ENCODE results near the gene PLCL2.
A peak's percentile ranks its signal among the peaks of the same experiment; 100 is the strongest.

The PLCL2 gene

DNA sequence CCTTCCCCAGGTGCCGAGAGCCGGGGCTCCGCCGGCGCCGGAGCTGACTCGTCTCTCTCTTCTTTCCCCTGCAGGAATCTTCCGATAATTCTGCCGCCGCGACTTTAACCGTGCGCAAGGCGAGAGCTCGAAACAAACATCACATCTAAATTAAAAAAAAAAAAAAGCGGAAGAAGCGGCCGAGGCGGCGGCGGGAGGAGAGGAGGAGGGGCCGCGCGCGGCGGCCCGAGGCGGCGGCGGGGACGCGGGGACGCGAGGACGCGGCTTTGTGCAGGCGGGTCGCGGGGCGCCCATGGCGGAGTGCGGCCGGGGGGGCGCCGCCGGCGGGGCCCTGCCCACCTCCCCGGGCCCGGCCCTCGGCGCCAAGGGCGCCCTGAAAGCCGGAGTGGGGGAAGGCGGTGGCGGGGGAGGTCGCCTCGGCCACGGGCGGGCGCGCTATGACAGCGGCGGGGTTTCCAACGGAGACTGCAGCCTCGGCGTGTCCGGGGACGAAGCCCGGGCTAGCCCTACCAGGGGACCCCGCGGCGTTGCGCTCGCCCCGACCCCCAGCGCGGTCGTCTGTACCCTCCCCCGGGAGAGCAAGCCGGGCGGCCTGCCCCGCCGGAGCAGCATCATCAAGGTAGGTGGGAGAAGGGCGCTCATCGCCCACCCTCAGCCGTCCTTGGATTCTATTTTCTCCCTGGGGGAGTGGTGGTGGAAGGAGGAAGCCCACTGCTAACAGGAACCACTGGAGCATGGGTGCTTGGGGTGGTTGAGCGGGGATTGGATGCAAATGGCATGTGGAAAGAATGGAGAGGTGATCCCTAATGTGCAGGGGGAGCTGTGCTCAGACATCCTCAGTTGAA is at the start of gene PLCL2:
Gene PLCL2 (plus strand): TSS at position 208 of the 845 bp plus-strand sequence. CDS start 85 bp downstream, at position 293.
- DNase-seq (ENCODE audit: low read depth), result no peak

DNA sequence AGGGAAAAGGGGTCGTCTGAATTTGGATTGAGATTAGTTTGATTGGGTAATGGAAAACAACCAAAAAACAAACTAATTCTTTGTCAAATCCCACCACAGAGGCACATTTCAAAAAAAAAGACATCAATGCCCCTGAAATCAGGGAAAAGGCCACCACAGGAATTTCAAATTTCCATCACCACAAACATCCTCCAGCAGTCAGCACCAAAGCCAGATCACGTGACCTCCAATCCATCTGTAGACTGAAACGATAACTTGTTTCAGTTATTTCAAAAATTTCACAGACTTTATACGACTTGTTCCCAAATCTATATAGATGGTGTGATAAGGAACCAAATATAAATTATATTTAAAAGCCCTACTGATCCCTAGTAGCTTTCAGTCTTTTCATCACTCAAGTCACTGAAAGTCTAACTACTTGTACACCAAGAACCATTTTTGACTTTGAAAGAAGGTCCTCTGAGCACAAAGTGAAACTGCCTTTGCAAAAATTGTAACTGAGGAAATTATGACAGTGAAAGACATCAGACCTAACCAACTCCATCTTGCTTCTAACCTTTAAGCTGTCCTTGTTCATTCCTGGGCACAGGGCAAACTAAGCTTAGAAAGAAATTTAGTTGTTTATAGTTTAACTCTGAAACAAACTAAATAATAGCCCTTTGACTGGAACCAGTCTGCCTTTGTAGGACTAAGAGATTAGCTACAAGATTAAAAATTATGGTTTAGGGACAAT is 48.1 kb upstream of the PLCL2 start:
- no peak for DNase-seq (ENCODE audit: low read depth)

DNA sequence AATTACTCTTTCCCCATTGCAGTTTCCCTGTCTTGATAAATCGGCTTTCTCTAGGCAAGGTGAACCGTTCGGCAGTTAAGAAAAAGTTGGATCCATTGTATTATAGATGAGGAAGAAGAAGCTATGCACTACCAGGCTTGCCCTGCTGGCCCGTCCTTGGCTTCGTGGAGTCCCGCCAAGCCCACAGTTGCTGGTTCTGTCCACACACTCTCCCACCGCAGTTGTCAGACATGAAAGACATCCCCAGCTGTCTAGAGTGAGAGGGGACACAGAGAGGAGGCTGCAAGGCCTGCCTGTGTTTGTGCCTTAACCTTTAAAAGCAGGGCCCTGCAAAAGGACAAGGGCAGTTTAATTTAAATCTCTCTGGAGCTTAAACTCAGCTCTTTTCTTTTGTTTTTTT is 47.2 kb upstream of the PLCL2 start:
- no peak for DNase-seq (ENCODE audit: low read depth)

DNA sequence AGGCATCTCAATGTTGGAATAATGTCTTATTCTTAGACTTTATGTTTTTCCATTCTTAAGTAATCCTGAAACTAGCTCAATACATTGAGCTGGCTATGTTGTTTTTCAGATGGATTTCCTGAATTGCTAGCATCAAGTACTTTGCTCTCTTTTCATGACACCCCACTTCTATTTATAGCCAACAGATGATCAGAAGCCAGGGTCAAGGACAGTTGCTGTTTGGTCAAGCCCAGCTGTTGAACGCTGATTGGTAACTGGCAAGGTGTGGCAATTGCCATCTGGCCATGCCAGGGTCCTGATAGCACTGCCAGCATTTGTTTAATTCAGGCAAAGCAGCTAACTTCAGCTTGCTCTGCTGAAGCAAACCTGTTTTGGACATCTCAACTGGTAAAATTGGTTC is 46.2 kb upstream of the PLCL2 start:
- DNase-seq (ENCODE audit: low read depth), result no peak

DNA sequence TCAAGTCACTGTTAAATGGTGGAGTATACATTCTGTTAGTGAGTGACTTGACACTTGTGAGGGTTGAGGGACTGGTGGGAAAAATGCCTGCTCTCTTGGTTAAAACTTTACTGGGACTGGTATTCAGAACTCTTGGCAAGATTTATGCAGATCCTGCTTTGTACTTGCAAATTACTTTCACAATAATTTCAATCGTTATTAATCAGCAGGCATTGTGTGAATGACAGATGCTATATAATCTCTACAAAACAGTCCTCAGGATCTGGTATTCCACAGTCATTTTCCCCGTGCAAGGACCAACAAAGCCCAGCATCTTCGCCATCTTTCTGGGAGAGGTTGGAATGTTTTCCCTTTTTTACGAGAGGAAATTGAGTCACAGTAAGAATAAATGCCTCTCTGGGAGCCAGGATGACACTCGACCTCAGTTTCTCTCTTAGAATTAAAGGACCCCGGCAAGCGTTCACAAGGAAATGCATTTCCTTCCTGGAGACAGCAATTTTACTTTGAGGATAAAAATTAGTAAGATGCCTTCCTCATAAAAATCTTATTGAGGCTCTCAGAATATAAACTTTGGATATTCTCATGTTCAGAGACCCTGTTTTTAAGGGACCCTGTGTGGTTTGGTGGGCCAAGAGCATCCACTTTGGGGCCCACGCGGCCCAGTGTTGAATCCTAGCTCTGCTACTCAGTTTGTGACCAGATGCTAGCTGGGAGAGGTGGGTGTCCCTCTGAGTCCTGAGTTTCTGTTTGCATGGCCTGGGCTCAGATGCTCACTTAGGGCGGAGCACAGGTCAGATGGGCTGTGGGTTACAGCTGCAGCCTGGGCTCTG is 45.3 kb upstream of the PLCL2 start:
- no peak for DNase-seq (ENCODE audit: low read depth)

DNA sequence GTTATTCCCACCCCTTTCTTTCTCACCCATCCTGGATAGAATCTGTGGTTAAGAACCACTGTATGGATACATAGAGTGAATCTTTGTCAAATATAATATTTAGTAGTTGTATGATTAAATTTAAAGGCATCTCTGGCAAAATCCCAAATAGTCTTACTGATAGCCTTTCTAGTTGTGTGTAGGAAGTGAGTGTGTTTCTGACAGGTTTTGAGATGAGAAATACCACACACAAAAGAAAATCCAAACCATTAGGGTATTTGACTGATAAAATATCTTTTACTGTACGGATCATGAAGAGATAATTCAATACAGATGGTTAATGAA is 44.7 kb upstream of the PLCL2 start:
- no peak for DNase-seq (ENCODE audit: low read depth)

DNA sequence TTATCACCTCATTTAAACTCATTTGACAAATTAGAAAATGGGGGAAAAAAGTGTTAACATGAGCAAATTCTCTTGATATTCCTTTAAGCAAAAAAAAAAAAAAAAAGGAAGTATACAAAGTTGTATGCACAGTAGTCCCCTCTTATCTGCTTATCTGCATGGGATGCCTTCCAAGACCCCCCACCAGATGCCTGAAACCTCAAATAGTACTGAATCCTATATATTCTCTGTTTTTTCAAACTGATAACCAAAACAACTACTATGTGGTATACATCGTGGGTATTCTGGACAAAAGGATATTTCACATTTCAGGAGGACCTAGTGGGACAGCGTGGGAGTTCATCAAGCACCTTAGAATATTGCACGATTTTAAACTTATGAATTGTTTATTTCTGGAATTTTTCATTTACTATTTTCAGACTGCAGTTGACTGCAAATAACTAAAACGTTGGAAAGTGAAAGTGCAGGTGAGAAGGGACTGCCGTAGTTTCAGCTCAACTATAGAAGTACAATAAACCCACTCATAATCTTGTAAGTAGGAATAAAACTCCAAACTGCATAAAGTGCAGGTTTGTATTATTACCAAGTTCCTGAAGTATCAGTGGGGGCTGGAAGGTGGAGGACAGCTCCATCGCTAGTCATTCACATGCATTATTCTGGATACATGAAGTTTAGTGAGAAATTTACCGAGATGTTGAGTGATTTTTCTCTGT is 43.6 kb upstream of the PLCL2 start:
- no peak for DNase-seq (ENCODE audit: low read depth)

DNA sequence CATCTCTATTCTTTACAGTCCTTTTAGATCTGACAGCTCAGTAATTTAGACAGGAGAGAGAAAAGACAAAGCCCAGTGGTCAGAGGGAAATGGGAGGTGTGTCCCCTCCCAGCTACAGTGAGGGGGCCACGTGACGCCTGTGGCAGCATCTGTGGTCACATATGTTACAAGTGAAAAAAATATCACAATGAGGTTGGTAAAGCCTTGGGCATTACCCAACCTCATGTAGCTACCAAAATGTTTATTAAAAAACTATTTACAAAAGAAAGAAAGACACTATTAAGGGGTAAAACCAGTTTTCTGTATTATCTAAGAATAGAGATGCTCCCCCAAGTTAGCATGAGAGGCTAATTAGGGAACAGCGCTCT is 42.9 kb upstream of the PLCL2 start:
- no peak for DNase-seq (ENCODE audit: low read depth)

DNA sequence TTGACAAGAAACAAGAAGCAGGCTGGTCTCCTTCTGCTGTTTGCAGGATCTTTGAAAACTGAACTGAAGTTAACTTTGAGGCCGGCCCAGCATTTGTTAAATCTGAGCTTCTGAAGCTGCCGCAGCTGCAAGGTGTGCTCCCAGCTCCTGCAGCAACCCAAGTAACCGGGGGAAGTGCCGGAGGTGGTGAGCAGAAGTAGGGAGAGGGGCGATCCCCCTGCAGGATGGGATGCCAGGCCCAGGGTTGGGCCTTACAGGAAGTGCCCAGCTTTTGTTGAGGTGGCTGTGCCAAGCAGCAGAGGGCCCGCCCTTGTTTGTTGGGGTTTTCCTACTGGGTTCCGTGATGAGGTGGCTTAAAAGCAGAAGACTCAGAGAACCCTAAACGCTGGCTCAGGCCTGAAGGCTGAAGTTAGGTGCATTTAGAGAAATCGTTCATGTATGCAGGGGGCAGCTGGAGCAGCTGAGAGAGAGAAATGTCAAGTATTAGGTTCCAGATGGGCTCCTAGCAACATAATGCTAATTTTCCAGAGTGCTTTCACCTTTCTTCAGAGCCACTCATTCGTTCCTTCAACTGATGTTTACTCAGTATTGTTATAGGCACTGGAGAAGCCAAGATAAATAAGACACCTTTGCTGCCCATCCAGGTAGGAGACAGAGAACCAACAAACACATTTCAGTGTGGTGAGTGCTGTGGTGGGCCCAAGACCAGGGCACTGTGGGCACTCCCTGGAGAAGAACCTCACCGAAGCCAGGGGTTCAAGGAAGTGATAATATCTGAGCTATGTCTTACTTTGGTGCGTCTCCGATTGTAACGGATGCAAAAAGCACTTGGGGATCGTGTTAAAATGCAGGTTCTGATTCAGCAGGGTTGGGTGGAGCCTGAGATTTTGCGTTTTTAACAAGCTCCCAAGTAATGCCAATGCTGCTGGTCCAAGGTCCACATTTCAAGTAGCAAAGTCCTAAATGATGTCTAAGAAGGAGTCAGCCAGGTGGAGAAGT is 42.2 kb upstream of the PLCL2 start:
- no peak for DNase-seq (ENCODE audit: low read depth)

DNA sequence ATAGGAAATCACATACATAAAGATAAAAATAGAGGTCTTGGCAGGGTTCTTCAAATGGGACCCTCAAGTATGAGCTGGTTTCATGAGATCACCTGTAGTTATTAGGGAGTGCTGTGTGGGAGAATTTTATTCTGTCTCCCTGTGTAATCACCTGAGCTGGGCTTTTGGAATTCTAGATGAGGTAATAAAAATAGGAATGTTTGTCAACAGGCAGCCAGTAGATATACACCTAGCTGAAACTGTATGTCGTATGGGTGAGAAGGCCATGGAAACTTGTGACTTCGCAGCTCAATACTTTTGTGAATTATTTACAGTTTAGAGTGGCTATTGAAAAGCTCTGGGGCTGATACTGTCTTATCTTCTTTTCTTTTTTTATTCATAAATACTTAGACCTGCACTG is 40.5 kb upstream of the PLCL2 start:
- DNase-seq (ENCODE audit: low read depth), result no peak

DNA sequence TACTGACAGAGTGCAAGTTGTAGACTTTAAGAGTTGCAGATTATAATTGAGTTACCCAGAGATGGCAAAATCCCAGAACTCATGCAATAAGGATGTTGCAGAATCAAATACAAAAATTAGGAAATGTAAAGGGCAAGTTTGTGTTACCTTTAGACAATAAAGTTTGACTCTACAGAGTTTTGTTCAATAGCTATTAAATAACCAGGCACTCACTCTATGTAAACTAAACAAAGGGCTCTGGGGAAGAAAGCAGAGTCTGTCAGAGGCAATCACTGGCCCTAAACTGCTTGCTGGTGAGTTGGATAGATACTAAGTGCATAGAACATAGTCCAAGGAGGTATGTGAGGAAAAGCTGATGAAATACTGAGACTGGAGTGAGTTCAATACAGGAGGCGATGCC is 40.0 kb upstream of the PLCL2 start:
- DNase-seq (ENCODE audit: low read depth), result no peak

DNA sequence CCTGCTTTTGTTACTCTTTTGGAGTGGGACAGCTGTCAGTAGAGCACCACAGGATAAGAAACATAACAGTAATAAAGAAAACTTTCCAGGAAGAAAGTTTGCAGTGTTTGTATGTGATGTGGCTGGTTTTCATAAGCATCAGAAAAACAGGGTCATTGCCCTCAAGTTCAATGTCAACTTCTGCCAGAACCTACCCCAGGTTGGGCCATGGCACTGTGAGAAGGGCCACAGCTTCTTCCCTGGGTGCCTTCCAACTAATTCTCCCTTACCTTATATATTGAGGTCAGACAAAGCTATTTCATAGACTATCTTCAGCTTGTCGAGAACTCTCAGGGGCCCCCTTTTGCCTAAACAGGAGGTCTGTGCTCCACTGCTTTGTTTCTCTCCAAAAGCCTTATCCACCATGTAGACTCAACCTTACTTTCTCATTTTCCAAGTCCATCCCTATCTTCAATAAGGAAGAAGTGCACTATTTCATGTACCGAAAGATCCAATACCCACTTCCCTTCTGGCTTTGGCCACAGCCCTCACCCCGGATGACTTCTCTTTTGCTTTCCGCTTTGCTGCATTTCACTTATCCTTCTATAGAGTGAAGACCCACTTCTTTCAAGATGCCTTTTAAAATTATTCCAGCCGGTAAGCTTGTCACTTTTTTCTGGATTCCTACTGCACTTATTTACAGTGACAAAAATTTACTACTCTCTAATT is 38.2 kb upstream of the PLCL2 start:
- DNase-seq (ENCODE audit: low read depth), result no peak

DNA sequence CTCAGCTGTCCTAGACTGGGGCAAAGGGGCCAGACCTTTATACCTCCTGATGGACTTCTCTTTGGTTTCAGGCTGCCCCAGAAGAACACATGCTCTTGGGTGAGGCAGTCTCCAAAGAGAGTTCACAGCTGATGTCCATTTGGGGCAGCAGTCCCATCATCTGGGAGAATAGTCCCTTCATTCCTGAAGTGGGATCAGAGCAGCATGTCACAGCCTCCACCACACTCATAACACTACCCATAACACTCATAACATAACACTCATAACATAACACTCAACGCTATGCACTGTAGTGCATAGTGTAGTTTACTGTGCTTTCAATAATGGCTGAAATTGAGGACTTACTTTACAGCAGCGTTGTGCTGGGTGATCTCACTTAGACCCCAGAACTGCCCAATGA is 36.7 kb upstream of the PLCL2 start:
- DNase-seq (ENCODE audit: low read depth), result no peak

DNA sequence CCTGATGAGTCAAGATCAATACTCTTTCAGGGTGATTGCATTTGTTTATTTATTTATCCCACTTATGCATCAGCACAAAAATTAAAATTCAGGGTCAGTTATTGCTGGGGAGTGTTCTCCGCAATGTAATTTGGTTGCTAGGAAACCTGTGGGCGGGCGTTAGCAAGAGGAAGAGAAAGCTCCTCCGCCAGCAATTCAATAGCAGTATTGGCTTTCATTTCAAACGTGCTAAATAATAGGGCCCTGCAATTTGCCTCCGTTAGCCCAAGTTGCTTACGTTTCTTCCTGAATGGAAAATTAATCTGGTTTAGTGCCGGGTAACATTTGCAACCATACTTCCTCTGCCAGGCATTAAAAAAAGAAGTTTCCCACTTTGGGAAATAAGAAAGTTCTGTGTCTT is 35.5 kb upstream of the PLCL2 start:
- peak; percentile 33 for DNase-seq (ENCODE audit: low read depth)

DNA sequence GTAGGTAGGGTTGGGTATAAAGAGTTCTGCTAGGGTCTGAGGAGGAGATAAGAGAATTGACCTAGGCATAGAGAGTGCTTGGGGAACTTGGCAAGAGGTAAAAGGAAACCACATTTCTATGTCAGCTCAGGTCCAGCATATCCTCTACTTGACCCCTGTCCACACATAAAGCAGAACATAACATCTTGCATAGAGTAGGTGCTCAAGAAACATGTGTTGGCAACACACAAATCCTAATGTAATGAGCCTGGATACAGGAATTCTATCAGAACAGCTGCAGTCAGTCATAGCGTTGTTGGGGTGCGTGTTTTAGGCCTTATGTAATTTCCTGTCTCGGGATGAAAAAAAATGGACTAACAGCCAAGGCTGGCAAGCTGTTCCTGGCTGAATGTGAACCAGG is 35.0 kb upstream of the PLCL2 start:
- no peak for DNase-seq (ENCODE audit: low read depth)

DNA sequence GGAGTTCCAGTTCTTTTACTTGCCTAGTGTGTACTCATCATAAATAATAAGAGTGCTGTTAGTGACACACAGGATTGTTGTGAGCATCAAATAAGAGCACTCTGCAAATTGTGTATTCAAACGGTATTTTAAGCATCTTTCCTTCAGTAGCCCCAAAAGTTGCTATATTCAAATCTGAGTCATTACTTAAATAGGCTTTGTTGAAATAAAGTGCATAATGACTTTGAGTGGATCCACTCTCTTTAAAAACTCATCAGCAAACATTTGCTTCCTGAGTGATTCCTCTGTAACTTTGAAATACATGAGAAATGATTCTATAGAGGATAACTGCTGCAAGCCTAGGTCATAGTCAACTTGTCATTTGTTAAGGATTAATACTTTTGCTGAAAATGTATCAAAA is 29.3 kb upstream of the PLCL2 start:
- no peak for DNase-seq (ENCODE audit: low read depth)

DNA sequence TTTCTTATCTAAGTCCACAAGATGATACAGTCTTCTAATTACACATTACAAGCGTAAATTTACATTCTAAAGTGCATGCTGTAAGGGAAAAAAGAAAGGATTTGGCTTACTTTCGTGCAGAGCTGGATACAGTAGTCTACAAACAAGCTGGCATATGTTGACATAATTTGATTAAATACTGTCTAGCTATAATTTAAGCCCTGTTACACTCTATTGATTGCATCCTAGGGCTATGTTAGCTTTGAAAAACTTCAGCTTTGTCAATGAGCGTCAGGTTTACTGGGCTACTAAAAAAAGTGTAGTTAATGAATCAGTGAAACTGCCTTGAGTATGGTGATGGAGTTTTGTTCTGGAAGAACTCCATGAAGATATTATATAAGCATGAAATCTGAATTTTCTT is 24.5 kb upstream of the PLCL2 start:
- DNase-seq (ENCODE audit: low read depth), result no peak

DNA sequence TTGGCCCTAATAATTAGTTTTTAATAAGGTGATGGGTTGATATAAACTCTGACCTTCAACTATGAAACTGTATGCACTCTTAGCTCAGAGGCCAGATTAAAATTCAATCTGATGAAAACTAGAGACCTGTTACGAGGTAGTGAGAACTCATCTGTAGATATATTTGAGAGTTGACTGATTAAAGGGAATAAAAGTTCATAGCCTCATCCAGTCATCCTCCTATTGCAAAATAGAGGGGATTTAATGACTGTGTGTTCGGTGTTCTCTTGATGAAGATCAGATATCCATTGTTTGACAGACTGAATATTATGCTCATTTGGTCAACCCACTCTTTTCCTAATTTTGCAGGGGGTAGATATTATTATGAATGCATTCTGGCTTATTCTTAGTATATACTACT is 23.3 kb upstream of the PLCL2 start:
- no peak for DNase-seq (ENCODE audit: low read depth)

DNA sequence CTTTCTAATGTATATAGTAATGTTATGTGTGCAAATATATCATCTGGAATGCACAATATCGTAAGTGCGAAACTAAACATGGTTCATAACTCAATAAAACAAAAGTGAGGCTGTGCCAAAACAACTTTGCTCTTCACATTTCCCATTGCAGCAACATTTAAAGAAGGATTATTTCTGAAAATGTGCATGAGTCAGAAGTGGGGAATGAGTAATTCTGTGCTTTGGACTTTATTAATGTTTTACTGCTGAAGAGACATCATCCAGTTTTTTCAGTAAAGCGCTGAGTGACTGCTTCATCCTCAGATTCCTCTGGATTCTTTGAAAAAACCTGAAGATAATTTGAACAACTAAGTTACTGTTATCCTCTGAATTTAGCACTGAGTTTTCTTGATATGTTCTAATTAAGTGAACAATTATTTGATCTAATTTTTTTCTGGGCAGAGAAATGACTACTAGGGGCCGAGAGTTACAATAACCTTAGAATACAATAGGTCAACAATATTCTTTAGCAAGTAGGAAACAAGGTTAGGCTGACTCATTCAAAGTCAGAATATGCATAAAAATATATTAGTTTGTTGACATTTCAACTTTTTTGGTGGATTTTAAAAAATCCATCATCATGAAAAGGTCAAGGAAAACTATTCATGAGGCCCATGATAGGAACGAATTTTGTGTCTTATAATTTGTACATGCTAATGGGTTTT is 20.0 kb upstream of the PLCL2 start:
- DNase-seq (ENCODE audit: low read depth), result peak; percentile 64

DNA sequence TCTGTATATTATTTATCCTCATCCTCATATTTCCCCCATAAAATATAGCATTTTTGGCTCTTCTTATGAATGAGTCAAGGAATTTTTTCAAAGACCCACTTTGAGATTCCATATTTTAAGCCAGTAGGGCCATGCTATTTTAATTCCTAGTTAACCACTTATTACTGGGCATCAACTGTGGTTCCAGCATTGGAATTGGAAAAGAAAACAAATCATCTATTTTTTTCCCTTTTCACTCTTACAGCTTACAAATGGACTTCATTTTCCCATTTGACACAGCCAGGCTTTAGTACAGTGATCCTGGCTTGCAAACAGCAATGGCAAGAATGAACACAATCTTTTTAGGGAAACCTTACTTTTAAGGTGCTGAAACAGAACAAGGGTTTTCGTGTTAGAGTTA is 19.4 kb upstream of the PLCL2 start:
- DNase-seq (ENCODE audit: low read depth), result no peak
